ENCODE measurements around the gene GAS6.
"Not testable (repeated sequence)": the region's sequence is repeated elsewhere in the genome, so short reads cannot be mapped to it uniquely, and the experiment has no call there.

GAS6 gene

DNA sequence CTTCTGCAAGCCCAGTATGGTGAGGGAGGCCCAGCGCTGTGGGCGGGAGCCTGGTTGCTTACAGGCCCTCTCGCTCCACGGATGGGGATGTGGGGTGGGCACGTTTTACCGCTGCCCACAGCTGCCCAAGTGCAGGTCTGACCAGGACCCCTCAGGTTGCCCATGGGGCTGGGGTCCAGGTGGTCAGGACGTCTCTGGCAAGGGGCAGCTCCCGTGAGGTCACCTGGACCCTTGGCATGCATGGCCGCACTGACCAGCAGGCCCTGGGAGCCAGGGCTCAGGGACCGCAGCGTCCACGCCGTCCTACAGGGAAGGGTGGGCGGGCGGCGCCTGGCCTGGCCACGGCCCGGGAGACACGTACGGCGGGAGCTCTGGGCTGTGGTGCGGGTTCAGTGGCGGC, 32.8 kb downstream of the GAS6 start:
- Histone ChIP-seq H3K9me3 (ENCODE audit: insufficient read depth, low read depth, low read length) (no peaks in the 10 kb centered on the region), H3K9ac (ENCODE audit: low read depth, low read length) (no peak overlapping the region), H3K4me1 (ENCODE audit: insufficient read depth, low read length) (no peaks in the 10 kb centered on the region), H3K4me3 (ENCODE audit: low read length) (no peak overlapping the region), H3K27ac (ENCODE audit: low read length) (no peak overlapping the region), H3K36me3 (ENCODE audit: insufficient read depth, low read depth, low read length) (peaks cover 20% of the 10 kb centered on the region; the same call in 1 of the 2 replicates), H3K27me3 (ENCODE audit: insufficient read depth, low read length) (no peaks in the 10 kb centered on the region)

DNA sequence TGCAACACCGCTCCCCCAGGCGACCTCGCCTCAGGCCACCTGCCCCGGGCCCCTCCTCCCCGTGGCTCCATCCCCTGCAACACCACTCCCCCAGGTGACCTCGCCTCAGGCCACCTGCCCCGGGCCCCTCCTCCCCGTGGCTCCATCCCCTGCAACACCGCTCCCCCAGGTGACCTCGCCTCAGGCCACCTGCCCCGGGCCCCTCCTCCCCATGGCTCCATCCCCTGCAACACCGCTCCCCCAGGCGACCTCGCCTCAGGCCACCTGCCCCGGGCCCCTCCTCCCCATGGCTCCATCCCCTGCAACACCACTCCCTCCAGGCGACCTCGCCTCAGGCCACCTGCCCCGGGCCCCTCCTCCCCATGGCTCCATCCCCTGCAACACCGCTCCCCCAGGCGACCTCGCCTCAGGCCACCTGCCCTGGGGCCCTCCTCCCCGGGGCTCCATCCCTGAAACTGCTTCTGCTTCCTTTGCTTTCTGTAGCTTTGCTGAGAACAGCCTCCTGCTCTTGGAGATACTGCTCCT, 33.4 kb downstream of the GAS6 start:
- H3K36me3 ChIP-seq (ENCODE audit: insufficient read depth, low read depth, low read length), result peaks cover 22% of the 10 kb centered on the region; the same call in 1 of the 2 replicates

DNA sequence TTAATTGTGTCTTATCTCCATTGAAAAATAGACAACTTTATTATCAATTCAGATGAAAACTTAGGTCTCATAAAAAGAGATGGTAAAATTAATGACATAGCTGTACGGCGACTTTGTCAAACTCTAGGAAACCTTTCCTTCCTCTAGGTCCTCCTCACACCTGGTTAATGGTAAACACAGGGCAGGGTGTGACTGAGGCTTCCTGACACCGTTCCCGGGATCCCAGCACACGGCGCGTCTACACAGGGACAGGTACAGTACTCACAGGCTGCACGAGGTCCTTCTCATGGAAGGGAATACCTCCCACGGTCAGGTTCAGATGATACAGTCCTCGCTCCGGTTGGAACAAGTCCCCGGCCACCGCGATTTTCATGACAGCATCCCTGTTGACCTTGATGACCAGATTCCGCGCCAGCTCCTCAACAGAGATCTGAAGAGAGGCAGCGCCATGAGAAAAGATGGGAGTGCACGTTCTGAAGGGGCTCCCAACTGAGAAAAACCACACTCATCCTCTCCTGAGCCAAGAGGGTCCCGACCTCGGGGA, 35.5 kb downstream of the GAS6 start:
- H3K27me3 ChIP-seq (ENCODE audit: insufficient read depth, low read length), result no peaks in the 10 kb centered on the region
- no peaks in the 10 kb centered on the region for H3K4me1 ChIP-seq (ENCODE audit: insufficient read depth, low read length)
- H3K27ac ChIP-seq (ENCODE audit: low read length), result no peak overlapping the region
- peaks cover 15% of the 10 kb centered on the region; the same call in 1 of the 2 replicates for H3K36me3 ChIP-seq (ENCODE audit: insufficient read depth, low read depth, low read length)
- H3K9me3 ChIP-seq (ENCODE audit: insufficient read depth, low read depth, low read length), result no peaks in the 10 kb centered on the region
- H3K9ac ChIP-seq (ENCODE audit: low read depth, low read length), result no peak overlapping the region
- H3K4me3 ChIP-seq (ENCODE audit: low read length), result no peak overlapping the region

More for the DNA sequence above, 33.4 kb downstream of the GAS6 start:
- not testable (repeated sequence) for H3K4me3 ChIP-seq (ENCODE audit: low read length); H3K27me3 ChIP-seq (ENCODE audit: insufficient read depth, low read length); H3K9me3 ChIP-seq (ENCODE audit: insufficient read depth, low read depth, low read length); H3K27ac ChIP-seq (ENCODE audit: low read length); H3K9ac ChIP-seq (ENCODE audit: low read depth, low read length); H3K4me1 ChIP-seq (ENCODE audit: insufficient read depth, low read length)

DNA sequence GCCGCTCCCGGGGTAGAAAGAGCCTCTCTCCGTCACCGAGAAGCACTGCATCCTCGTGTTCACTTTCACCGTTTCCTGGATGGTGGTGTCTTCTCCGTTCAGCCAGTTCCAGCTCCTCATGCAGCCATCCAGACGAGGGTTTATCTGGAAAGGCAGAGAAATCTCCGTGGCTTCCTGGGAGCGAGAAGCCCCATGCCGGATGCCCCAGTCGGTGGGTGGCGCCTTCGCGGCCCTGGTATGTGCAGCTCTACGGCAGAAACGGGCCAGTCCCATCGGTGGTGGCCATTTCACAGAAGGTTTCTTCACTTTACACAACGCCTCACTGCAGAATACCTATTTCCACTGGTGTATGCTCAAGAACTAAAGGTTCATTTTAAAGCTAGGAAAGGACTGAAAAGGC, 36.9 kb downstream of the GAS6 start:
- Histone ChIP-seq H3K9ac (ENCODE audit: low read depth, low read length) (no peak overlapping the region), H3K4me3 (ENCODE audit: low read length) (no peak overlapping the region), H3K9me3 (ENCODE audit: insufficient read depth, low read depth, low read length) (no peaks in the 10 kb centered on the region), H3K27ac (ENCODE audit: low read length) (no peak overlapping the region), H3K36me3 (ENCODE audit: insufficient read depth, low read depth, low read length) (peaks cover 14% of the 10 kb centered on the region; the same call in 1 of the 2 replicates), H3K4me1 (ENCODE audit: insufficient read depth, low read length) (no peaks in the 10 kb centered on the region), H3K27me3 (ENCODE audit: insufficient read depth, low read length) (no peaks in the 10 kb centered on the region)

DNA sequence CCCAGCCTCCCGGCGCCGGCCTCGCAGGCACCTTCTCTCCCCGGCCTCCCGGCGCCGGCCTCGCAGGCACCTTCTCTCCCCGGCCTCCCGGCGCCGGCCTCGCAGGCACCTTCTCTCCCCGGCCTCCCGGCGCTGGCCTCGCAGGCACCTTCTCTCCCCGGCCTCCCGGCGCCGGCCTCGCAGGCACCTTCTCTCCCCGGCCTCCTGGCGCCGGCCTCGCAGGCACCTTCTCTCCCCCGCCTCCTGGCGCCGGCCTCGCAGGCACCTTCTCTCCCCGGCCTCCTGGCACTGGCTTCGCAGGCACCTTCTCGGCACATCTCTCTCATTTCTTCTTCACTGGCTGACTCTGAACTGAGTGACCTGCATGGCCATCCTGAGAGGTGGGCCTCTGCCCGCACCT, 37.4 kb downstream of the GAS6 start:
- not testable (repeated sequence) for H3K4me3 ChIP-seq (ENCODE audit: low read length); H3K9ac ChIP-seq (ENCODE audit: low read depth, low read length); H3K4me1 ChIP-seq (ENCODE audit: insufficient read depth, low read length); H3K9me3 ChIP-seq (ENCODE audit: insufficient read depth, low read depth, low read length); H3K27me3 ChIP-seq (ENCODE audit: insufficient read depth, low read length); H3K27ac ChIP-seq (ENCODE audit: low read length)
- peaks cover 14% of the 10 kb centered on the region; the same call in 1 of the 2 replicates for H3K36me3 ChIP-seq (ENCODE audit: insufficient read depth, low read depth, low read length)

DNA sequence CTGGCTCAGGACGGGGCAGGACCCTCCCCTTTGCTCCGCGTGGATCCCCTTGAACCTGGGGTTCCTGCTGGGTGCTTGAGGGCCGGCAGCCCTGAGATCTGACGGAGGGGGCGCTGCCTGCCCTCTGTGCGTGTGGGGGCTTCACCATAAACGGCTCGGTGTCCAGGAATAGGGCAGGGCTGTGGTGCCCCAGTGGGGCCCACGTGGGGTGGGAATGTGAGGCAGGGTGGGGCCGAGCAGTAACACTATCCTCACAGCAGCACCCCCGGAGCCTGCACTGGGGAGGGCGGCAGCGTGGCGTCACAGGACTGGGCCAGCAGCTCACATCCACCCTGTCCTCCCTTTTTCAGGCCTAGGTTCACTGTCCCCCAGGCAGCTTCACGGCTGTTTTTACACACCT, 38.0 kb downstream of the GAS6 start:
- no peak overlapping the region for H3K4me3 ChIP-seq (ENCODE audit: low read length)
- no peak overlapping the region for H3K27ac ChIP-seq (ENCODE audit: low read length)
- no peaks in the 10 kb centered on the region for H3K27me3 ChIP-seq (ENCODE audit: insufficient read depth, low read length)
- no peaks in the 10 kb centered on the region for H3K9me3 ChIP-seq (ENCODE audit: insufficient read depth, low read depth, low read length)
- no peak overlapping the region for H3K9ac ChIP-seq (ENCODE audit: low read depth, low read length)
- H3K4me1 ChIP-seq (ENCODE audit: insufficient read depth, low read length), result no peaks in the 10 kb centered on the region
- peaks cover 14% of the 10 kb centered on the region; the same call in 1 of the 2 replicates for H3K36me3 ChIP-seq (ENCODE audit: insufficient read depth, low read depth, low read length)

DNA sequence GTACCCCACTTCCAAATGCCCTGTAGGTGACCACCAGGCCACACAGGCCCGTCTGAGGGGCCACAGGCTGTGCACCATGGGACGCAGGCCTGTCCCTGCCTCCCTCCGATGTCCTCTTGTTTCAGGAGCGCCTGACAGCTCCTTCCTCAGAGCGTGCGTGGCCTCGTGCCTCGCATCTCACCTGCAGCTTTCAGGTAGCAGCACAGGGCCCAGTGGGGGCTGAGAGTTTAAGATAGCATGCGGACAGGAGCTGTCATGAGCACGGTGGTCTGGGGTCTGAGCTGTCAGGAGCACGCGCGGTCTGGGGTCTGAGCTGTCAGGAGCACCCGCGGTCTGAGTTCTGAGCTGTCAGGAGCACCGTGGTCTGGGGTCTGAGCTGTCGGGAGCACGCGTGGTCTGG, 40.1 kb downstream of the GAS6 start:
- H3K9ac ChIP-seq (ENCODE audit: low read depth, low read length), result no peak overlapping the region
- H3K9me3 ChIP-seq (ENCODE audit: insufficient read depth, low read depth, low read length), result no peaks in the 10 kb centered on the region
- H3K4me3 ChIP-seq (ENCODE audit: low read length), result no peak overlapping the region
- no peaks in the 10 kb centered on the region for H3K4me1 ChIP-seq (ENCODE audit: insufficient read depth, low read length)
- peaks cover 14% of the 10 kb centered on the region; the same call in 1 of the 2 replicates for H3K36me3 ChIP-seq (ENCODE audit: insufficient read depth, low read depth, low read length)
- H3K27ac ChIP-seq (ENCODE audit: low read length), result no peak overlapping the region
- no peaks in the 10 kb centered on the region for H3K27me3 ChIP-seq (ENCODE audit: insufficient read depth, low read length)

DNA sequence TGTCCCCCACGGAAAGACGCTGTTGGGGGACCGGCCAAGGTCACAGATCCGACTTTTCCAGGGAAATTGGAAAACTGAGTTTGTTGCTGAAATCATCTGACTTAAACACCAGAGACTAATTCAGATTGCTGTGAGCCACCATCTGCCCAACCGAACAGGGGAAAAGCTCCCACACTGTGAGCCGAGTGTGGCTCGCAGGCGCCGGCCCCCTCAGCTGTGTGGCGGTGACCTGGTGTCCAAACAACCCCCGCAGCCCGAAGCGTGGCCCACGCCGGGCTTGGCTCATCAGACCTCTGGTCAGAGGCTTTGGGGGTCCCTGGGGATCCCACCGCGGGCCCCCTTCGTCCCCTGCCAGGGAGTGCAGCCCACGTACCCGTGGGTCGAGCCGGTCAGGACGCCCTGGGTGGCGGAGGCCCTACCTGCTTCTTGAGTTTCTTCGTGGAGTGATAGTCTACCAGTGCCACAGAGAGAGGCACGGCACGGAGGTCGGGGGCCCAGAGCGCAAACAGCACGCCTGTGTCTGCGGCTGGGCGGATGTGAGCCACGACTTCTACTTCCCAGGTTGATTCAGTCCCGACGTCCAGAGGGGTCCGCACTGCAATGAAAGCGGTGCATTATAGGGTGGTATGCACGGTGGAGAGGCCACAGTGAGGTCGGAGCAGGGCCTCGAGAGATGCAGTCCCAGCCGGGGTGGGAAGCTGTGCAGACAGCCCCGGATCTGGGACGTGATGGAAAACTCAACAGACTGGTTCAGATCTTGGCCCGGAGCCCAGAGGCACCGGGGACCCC, 40.7 kb downstream of the GAS6 start:
- H3K27me3 ChIP-seq (ENCODE audit: insufficient read depth, low read length), result no peaks in the 10 kb centered on the region
- no peaks in the 10 kb centered on the region for H3K4me1 ChIP-seq (ENCODE audit: insufficient read depth, low read length)
- H3K27ac ChIP-seq (ENCODE audit: low read length), result no peak overlapping the region
- no peak overlapping the region for H3K9ac ChIP-seq (ENCODE audit: low read depth, low read length)
- 0 out of 2 replicates have a peak, but pooled peaks cover 9% of the 10 kb centered on the region for H3K36me3 ChIP-seq (ENCODE audit: insufficient read depth, low read depth, low read length)
- no peaks in the 10 kb centered on the region for H3K9me3 ChIP-seq (ENCODE audit: insufficient read depth, low read depth, low read length)
- no peak overlapping the region for H3K4me3 ChIP-seq (ENCODE audit: low read length)

DNA sequence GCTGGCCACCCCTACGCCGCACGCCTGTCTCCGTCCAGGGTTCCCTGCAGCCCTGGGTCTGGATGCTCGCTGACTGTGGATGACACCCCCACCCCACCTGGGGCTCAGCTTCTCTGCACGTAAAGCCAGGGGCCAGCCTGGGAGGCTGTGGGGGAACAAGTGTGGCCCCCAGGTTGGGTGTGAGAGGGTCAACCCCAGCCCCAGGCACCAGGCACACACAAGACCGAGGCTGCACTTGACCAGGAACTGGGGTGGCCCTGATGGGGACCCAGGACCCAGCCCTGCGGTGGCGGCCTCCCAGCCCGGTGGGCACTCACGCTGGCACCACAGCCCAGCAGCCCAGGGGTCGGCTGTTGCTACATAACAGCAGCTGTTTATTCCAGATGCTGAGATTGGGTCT, 41.6 kb downstream of the GAS6 start:
- Histone ChIP-seq H3K36me3 (ENCODE audit: insufficient read depth, low read depth, low read length) (0 out of 2 replicates have a peak, but pooled peaks cover 7% of the 10 kb centered on the region), H3K27me3 (ENCODE audit: insufficient read depth, low read length) (no peaks in the 10 kb centered on the region), H3K27ac (ENCODE audit: low read length) (no peak overlapping the region), H3K9me3 (ENCODE audit: insufficient read depth, low read depth, low read length) (no peaks in the 10 kb centered on the region), H3K4me1 (ENCODE audit: insufficient read depth, low read length) (no peaks in the 10 kb centered on the region), H3K4me3 (ENCODE audit: low read length) (no peak overlapping the region), H3K9ac (ENCODE audit: low read depth, low read length) (no peak overlapping the region)

DNA sequence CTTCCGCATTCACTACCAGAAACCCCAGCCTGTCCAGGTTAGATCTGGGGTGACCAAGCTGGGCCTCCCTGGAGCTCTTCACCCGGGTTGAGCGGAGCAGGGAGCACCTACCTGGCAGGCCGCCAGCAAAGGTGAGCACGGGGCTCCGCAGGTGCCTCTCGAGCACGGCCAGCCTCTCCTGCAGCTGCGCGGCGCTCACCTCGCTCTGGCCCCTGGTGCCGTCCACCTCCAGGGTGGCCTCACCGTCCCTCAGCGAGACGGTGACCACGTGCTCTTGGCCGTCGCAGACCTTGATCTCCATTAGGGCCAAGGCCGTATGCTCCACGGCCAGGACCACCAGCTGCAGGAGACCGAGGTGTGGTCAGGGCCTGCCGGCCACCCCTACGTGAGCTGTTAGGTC, 42.0 kb downstream of the GAS6 start:
- Histone ChIP-seq H3K27me3 (ENCODE audit: insufficient read depth, low read length) (no peaks in the 10 kb centered on the region), H3K27ac (ENCODE audit: low read length) (no peak overlapping the region), H3K4me1 (ENCODE audit: insufficient read depth, low read length) (no peaks in the 10 kb centered on the region), H3K36me3 (ENCODE audit: insufficient read depth, low read depth, low read length) (0 out of 2 replicates have a peak, but pooled peaks cover 3% of the 10 kb centered on the region), H3K9me3 (ENCODE audit: insufficient read depth, low read depth, low read length) (no peaks in the 10 kb centered on the region), H3K4me3 (ENCODE audit: low read length) (no peak overlapping the region), H3K9ac (ENCODE audit: low read depth, low read length) (no peak overlapping the region)

DNA sequence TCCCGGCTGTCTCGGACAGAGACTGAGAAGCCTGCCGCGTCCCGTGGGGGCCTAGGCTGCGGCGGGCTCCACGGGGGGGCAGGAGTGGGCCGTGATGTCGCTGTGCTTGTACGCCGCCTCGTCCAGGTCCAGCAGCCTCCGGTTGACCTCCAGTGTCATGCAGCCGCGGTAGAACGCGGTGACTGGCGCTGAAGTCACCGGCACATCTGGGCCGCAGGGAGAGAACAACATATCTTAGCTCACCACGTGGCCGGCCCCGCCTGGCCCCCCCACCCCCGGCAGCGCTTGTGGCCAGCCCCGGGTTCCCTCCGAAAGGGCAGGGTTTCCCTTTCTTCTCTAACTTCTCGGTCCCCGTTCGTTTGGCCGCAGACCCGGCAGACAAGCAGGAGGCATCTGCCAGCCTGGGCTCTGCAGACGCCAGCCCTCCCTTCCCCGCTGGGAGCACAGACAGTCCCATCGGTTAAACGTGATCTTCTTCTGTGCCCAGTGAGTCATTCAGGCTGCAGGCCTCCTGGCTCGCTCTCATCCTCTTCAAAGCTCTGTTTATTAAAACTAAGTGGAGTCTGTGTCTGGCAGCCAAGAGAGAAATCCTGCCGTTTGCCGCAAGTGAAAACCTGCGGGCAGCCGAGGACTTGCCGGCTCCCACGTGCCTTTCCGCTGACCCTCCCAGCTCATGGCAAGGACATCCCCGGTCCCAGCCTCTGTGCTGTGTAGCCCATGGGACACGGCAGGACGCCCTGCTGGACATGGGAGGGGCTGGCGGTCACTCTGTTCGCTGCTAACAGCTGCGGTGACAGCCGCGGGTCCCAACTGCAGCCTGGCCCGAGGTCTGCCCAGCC, 42.8 kb downstream of the GAS6 start:
- Histone ChIP-seq H3K9ac (ENCODE audit: low read depth, low read length) (no peak overlapping the region), H3K4me1 (ENCODE audit: insufficient read depth, low read length) (no peaks in the 10 kb centered on the region), H3K27me3 (ENCODE audit: insufficient read depth, low read length) (no peaks in the 10 kb centered on the region), H3K4me3 (ENCODE audit: low read length) (no peak overlapping the region), H3K9me3 (ENCODE audit: insufficient read depth, low read depth, low read length) (no peaks in the 10 kb centered on the region), H3K27ac (ENCODE audit: low read length) (no peak overlapping the region), H3K36me3 (ENCODE audit: insufficient read depth, low read depth, low read length) (0 out of 2 replicates have a peak, but pooled peaks cover 3% of the 10 kb centered on the region)

Data from iPS-20b (cell line).